GM12878 (cell line): ENCODE data around the gene SPAG6. TPM values are rescaled to one million over a fixed set of nuclear protein-coding genes. Genes with fewer than 3 reads are reported as not detected.

Source experiments
- ATAC-seq: fragments of 200-7000 bp; cut with Tn5 transposase; 3 replicates; pipeline ENCODE4 v1.9.1; 2020; ENCODE audit warnings: mild to moderate bottlenecking, moderate library complexity
- BruUV-seq: library from RNA; stranded (reverse); fragments of 400-500 nt; replicated peaks from 2 replicates; lab custom pipeline; 2021; lab: Mats Ljungman, UMichigan
- CTCF ChIA-PET: fragments of 300-600 bp; sonication (Branson Sonifier 250); formaldehyde crosslinking; extraction: SDS; loops from one replicate; lab custom pipeline; 2021; ENCODE audit warnings: inconsistent platforms; lab: Yijun Ruan, JAX
- POLR2A ChIA-PET: fragments of 350-600 bp; formaldehyde crosslinking; extraction: SDS; loops from one replicate; lab custom pipeline; 2021; ENCODE audit warnings: inconsistent platforms; lab: Charles Lee
- RAD21 ChIA-PET: fragments of 300-600 bp; sonication (Branson Sonifier 250); formaldehyde crosslinking; loops from one replicate; lab custom pipeline; 2023; ENCODE audit warnings: antibody characterized with exemption; ENCODE audit not compliant: unreplicated experiment; lab: Charles Lee
- SMC1A ChIA-PET: fragments of 300-600 bp; sonication (Branson Sonifier 250); formaldehyde crosslinking; loops from one replicate; lab custom pipeline; 2023; ENCODE audit not compliant: unreplicated experiment, uncharacterized antibody; lab: Charles Lee
- DNase-seq: peaks from one replicate; pipeline ENCODE4 v3.0.0-alpha.2; 2011; ENCODE audit warnings: low read depth, low spot score
- FAIRE-seq: peaks from 3 replicates; lab custom pipeline; 2011; peaks lifted over from hg19 to GRCh38; lab: Jason Lieb, UNC
- H2AFZ ChIP-seq: 2 replicates; pipeline ENCODE4 v1.6.0; 2011; ENCODE audit warnings: low read depth, low read length, control low read depth; ENCODE audit not compliant: control insufficient read depth
- H3K27ac ChIP-seq: 2 replicates; pipeline ENCODE4 v1.5.1; 2011; ENCODE audit warnings: control low read depth; ENCODE audit not compliant: control insufficient read depth, insufficient read depth
- H3K27me3 ChIP-seq, 2 experiments: replicated peaks in 1 of 2; 2 replicates each; pipeline versions ENCODE4 v1.6.0 to v1.6.1; 2011; ENCODE audit warnings: low read length in 1 of 2; ENCODE audit not compliant: control insufficient read depth in 2 of 2, insufficient read depth in 2 of 2
- H3K36me3 ChIP-seq, 2 experiments: 2 replicates each; pipeline ENCODE4 v1.5.1; 2011; ENCODE audit warnings: low read length in 1 of 2; ENCODE audit not compliant: control insufficient read depth in 2 of 2, insufficient read depth in 2 of 2
- H3K4me1 ChIP-seq: 2 replicates; pipeline ENCODE4 v1.6.1; 2011; ENCODE audit warnings: mild to moderate bottlenecking, low read length, moderate library complexity, mixed read lengths; ENCODE audit not compliant: control insufficient read depth, insufficient read depth
- H3K4me2 ChIP-seq: 2 replicates; pipeline ENCODE4 v1.6.0; 2011; ENCODE audit warnings: control low read depth; ENCODE audit not compliant: control insufficient read depth, insufficient read depth
- H3K4me3 ChIP-seq: fragments of 200-600 bp; sonication (generic); 2 replicates; pipeline ENCODE4 v1.5.1; 2016
- H3K79me2 ChIP-seq: 2 replicates; pipeline ENCODE4 v1.6.0; 2011; ENCODE audit warnings: low read length; ENCODE audit not compliant: control insufficient read depth, insufficient read depth
- H3K9ac ChIP-seq: 2 replicates; pipeline ENCODE4 v1.8.0; 2011; ENCODE audit warnings: low read length, control low read depth, mixed read lengths; ENCODE audit not compliant: control insufficient read depth, insufficient read depth
- H3K9me3 ChIP-seq: replicated peaks from 3 replicates; pipeline ENCODE4 v1.5.1; 2011; ENCODE audit warnings: mild to moderate bottlenecking, low read length; ENCODE audit not compliant: control insufficient read depth, insufficient read depth
- H4K20me1 ChIP-seq: 2 replicates; pipeline ENCODE4 v1.6.0; 2011; ENCODE audit not compliant: control insufficient read depth, insufficient read depth
- EGR1 ChIP-seq, 2 experiments: IDR thresholded peaks; 1 replicate in 1 of 2; 2 replicates in 1 of 2; pipeline ENCODE4 v1.6.1; 2011 to 2012; ENCODE audit warnings: low read depth in 2 of 2, low read length in 2 of 2, borderline replicate concordance in 1 of 2, mild to moderate bottlenecking in 1 of 2, moderate library complexity in 1 of 2
- FOXK2 ChIP-seq: fragments of 450-650 bp; IDR thresholded peaks from 2 replicates; pipeline ENCODE4 v1.6.1; 2017; ENCODE audit warnings: mild to moderate bottlenecking, moderate library complexity
- GATAD2B ChIP-seq: fragments of 450-650 bp; conservative IDR thresholded peaks from 2 replicates; pipeline ENCODE4 v1.6.1; 2017; ENCODE audit warnings: low read depth, mild to moderate bottlenecking, moderate library complexity
- KAT2A ChIP-seq: conservative IDR thresholded peaks from 2 replicates; pipeline ENCODE4 v1.6.1; 2011; ENCODE audit warnings: low read depth, low read length; ENCODE audit not compliant: control insufficient read depth
- MEF2A ChIP-seq: IDR thresholded peaks from 2 replicates; pipeline ENCODE4 v1.6.1; 2011; ENCODE audit warnings: low read depth, mild to moderate bottlenecking, low read length, moderate library complexity; ENCODE audit not compliant: insufficient read depth
- PRDM15 ChIP-seq: fragments of 450-650 bp; formaldehyde crosslinking; IDR thresholded peaks from 2 replicates; pipeline ENCODE4 v1.4.0; 2020; ENCODE audit warnings: mild to moderate bottlenecking, moderate library complexity
- SMAD1 ChIP-seq: fragments of 450-650 bp; IDR thresholded peaks from 2 replicates; pipeline ENCODE4 v1.6.1; 2018; ENCODE audit warnings: mild to moderate bottlenecking, low read depth; ENCODE audit not compliant: partially characterized antibody
- ZBTB4 ChIP-seq: fragments of 450-650 bp; formaldehyde crosslinking; IDR thresholded peaks from 2 replicates; pipeline ENCODE4 v1.4.0; 2022; ENCODE audit warnings: mild to moderate bottlenecking, moderate library complexity
- ZNF207 ChIP-seq: fragments of 450-650 bp; IDR thresholded peaks from 2 replicates; pipeline ENCODE4 v1.6.1; 2014; ENCODE audit warnings: antibody characterized with exemption, mild to moderate bottlenecking, borderline replicate concordance
- ZNF384 ChIP-seq: IDR thresholded peaks from 2 replicates; pipeline ENCODE4 v1.6.1; 2012; ENCODE audit warnings: low read depth, mild to moderate bottlenecking, low read length, improper control_type of control experiment, borderline replicate concordance
- WGBS: methylation state at CpG from one replicate; pipeline ENCODE4 v1.1.6; 2016; ENCODE audit warnings: low lambda C conversion rate; ENCODE audit not compliant: insufficient replicate concordance, insufficient coverage; ENCODE audit errors: missing lambda C conversion rate; 5-methylcytosine and 5-hydroxymethylcytosine counted together
- in situ Hi-C: fragments of 300-500 bp; cut with MboI; formaldehyde crosslinking; loops from 9 replicates; pipeline ENCODE4 v1.14.3; 2018; ENCODE audit warnings: mixed read lengths
- intact Hi-C: fragments of 100-400 bp; cut with micrococcal nuclease; formaldehyde crosslinking; loops from one replicate; pipeline ENCODE4 v1.14.2; 2022; ENCODE audit not compliant: unreplicated experiment
- polyA plus RNA-seq, 11 experiments: library from polyadenylated mRNA; depleted of rRNA in 4 of 11; unstranded in 6 of 11; stranded (reverse) in 5 of 11; fragments of >200 nt; fragmentation: Nextera tagmentation in 4 of 11; fragmentation: Illumina TruSeq in 1 of 11; extraction: Ambion mirVana in 4 of 11; extraction: Trizol in 1 of 11; gene quantifications; 1 replicate in 1 of 11; 2 replicates in 10 of 11; pipeline versions ENCODE4 v1.2.1 to v1.2.3, GENCODE V29; 2011 to 2016; ENCODE audit warnings: inconsistent platforms in 2 of 11, missing spikeins in 2 of 11, low read depth in 1 of 11
- total RNA-seq, 4 experiments: library from RNA; depleted of rRNA in 3 of 4; stranded (reverse); fragments of >200 nt in 3 of 4; fragmentation: Illumina TruSeq in 1 of 4; extraction: Trizol in 1 of 4; gene quantifications; 2 replicates each; pipeline versions ENCODE4 v1.2.1 to v1.2.3, GENCODE V29; 2013 to 2021
- TF ChIP-seq, protein P1 (sequence below): IDR thresholded peaks from 2 replicates; pipeline ENCODE4 v1.6.1; 2012; ENCODE audit warnings: low read length, inconsistent platforms
- TF ChIP-seq, protein P2 (sequence below), 3 experiments: IDR thresholded peaks in 2 of 3; conservative IDR thresholded peaks in 1 of 3; 2 replicates each; pipeline ENCODE4 v1.5.1; 2011; ENCODE audit warnings: low read depth in 3 of 3, low read length in 3 of 3, mild to moderate bottlenecking in 3 of 3, control low read depth in 2 of 3, moderate library complexity in 2 of 3, inconsistent platforms in 1 of 3, mixed read lengths in 1 of 3; ENCODE audit not compliant: control insufficient read depth in 2 of 3, insufficient read depth in 1 of 3; ENCODE audit errors: extremely low read depth in 1 of 3

Gene SPAG6
- total and polyA plus RNA-seq, 10 of the 15 experiments (the other 5 are each of a cell fraction or from before 2014, with no cell fraction given) = 0.13 to 0.99 (median 0.40) TPM; not detected in 1

GRCh38 chr10:22427890-22428571, 82.7 kb downstream of the SPAG6 start:
- ATAC-seq (no peak), FAIRE-seq (no peak), DNase-seq (no peak)
- ChIA-PET RAD21 (no interaction called here), POLR2A (no interaction called here), SMC1A (no interaction called here), CTCF (no interaction called here)
- Histone ChIP-seq H3K4me1 (peaks cover 5% of the 10 kb centered on the region; the same call in 1 of the 2 replicates), H3K9ac (no peak overlapping the region), H4K20me1 (no peaks in the 10 kb centered on the region), H3K4me3 (no peak overlapping the region), H3K27me3 (no peaks in the 10 kb centered on the region; a peak in 1 of 4 replicates), H3K36me3 (no peaks in the 10 kb centered on the region), H3K9me3 (no peaks in the 10 kb centered on the region; the same call in 2 of the 3 replicates), H3K27ac (no peak overlapping the region), H3K79me2 (no peaks in the 10 kb centered on the region), H3K4me2 (no peak overlapping the region), H2AFZ (no peak overlapping the region)
- 66% methylated on average over 6 of the region's 6 CpGs for WGBS
- TF ChIP-seq, protein P1, sequence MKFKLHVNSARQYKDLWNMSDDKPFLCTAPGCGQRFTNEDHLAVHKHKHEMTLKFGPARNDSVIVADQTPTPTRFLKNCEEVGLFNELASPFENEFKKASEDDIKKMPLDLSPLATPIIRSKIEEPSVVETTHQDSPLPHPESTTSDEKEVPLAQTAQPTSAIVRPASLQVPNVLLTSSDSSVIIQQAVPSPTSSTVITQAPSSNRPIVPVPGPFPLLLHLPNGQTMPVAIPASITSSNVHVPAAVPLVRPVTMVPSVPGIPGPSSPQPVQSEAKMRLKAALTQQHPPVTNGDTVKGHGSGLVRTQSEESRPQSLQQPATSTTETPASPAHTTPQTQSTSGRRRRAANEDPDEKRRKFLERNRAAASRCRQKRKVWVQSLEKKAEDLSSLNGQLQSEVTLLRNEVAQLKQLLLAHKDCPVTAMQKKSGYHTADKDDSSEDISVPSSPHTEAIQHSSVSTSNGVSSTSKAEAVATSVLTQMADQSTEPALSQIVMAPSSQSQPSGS = no peak
- no peak for TF ChIP-seq SMAD1
- no peak for TF ChIP-seq ZBTB4 (CRISPR knock-in tag)
- TF ChIP-seq PRDM15 (CRISPR knock-in tag) = no peak
- no peak for TF ChIP-seq GATAD2B
- no peak for TF ChIP-seq KAT2A
- no peak for TF ChIP-seq ZNF384
- no peak for TF ChIP-seq FOXK2
- no peak for TF ChIP-seq MEF2A
- TF ChIP-seq, protein P2, sequence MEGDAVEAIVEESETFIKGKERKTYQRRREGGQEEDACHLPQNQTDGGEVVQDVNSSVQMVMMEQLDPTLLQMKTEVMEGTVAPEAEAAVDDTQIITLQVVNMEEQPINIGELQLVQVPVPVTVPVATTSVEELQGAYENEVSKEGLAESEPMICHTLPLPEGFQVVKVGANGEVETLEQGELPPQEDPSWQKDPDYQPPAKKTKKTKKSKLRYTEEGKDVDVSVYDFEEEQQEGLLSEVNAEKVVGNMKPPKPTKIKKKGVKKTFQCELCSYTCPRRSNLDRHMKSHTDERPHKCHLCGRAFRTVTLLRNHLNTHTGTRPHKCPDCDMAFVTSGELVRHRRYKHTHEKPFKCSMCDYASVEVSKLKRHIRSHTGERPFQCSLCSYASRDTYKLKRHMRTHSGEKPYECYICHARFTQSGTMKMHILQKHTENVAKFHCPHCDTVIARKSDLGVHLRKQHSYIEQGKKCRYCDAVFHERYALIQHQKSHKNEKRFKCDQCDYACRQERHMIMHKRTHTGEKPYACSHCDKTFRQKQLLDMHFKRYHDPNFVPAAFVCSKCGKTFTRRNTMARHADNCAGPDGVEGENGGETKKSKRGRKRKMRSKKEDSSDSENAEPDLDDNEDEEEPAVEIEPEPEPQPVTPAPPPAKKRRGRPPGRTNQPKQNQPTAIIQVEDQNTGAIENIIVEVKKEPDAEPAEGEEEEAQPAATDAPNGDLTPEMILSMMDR (IDR thresholded peaks at IDR 0.05 in 2 of 3, conservative IDR thresholded peaks at IDR 0.05 in 1 of 3; ENCODE audit: control insufficient read depth in 2 of 3, extremely low read depth in 1 of 3, insufficient read depth in 1 of 3, low read depth in 3 of 3, low read length in 3 of 3) = no peak
- no peak for TF ChIP-seq EGR1 (IDR thresholded peaks at IDR 0.05; ENCODE audit: borderline replicate concordance in 1 of 2, low read depth in 2 of 2, low read length in 2 of 2)
- TF ChIP-seq ZNF207 = no peak
- intact Hi-C loops (no loop called here), in situ Hi-C loops (no loop called here)
- BruUV-seq = no TSS peak
